SK-N-MC (cell line): Measurements from ENCODE around the gene MGAM2.
"Not testable (repeated sequence)": the region's sequence is repeated elsewhere in the genome, so short reads cannot be mapped to it uniquely, and the experiment has no call there.

ENCODE experiments used
- DNase-seq: peaks from one replicate; pipeline ENCODE4 v3.0.0-alpha.2; 2011; ENCODE audit warnings: low read depth, low spot score
- H3K27ac ChIP-seq: fragments of 200-600 bp; sonication (generic); 2 replicates; pipeline ENCODE4 v1.5.1; 2016; ENCODE audit warnings: mixed run types
- H3K36me3 ChIP-seq: fragments of 200-600 bp; sonication (generic); 2 replicates; pipeline ENCODE4 v1.6.1; 2017; ENCODE audit warnings: antibody characterized with exemption, low read length, mixed read lengths; ENCODE audit not compliant: insufficient read depth
- H3K4me3 ChIP-seq: fragments of 200-600 bp; sonication (generic); 2 replicates; pipeline ENCODE4 v1.5.1; 2016
- H3K9ac ChIP-seq: fragments of 200-600 bp; sonication (generic); 2 replicates; pipeline ENCODE4 v1.8.0; 2017; ENCODE audit warnings: mixed run types, mixed read lengths; ENCODE audit not compliant: insufficient read length
- H3K9me3 ChIP-seq: fragments of 200-600 bp; sonication (generic); 2 replicates; pipeline ENCODE4 v1.6.1; 2017; ENCODE audit warnings: low read depth, mild to moderate bottlenecking, antibody characterized with exemption, low read length, moderate library complexity, mixed read lengths
- EZH2 ChIP-seq: fragments of 200-600 bp; sonication (generic); IDR thresholded peaks from one replicate; pipeline ENCODE4 v1.6.1; 2017; ENCODE audit warnings: antibody characterized with exemption
- FOXP2 ChIP-seq: optimal IDR thresholded peaks from 2 replicates; pipeline ENCODE3; 2011; ENCODE audit warnings: mild to moderate bottlenecking, moderate library complexity; ENCODE audit not compliant: insufficient read depth; ENCODE audit errors: extremely low read length, control extremely low read depth
- POLR2AphosphoS5 ChIP-seq: IDR thresholded peaks from 2 replicates; pipeline ENCODE4 v1.6.1; 2012; ENCODE audit warnings: mild to moderate bottlenecking, low read depth, low read length, borderline replicate concordance

MGAM2 gene

GRCh38 chr7:142094861-142095260 lies 16.7 kb upstream of the MGAM2 start:
- H3K36me3 ChIP-seq = no peaks in the 10 kb centered on the region
- no peaks in the 10 kb centered on the region for H3K9me3 ChIP-seq
- no peak overlapping the region for H3K4me3 ChIP-seq
- no peak overlapping the region for H3K27ac ChIP-seq
- no peak overlapping the region for H3K9ac ChIP-seq
- TF ChIP-seq EZH2 (no peak), POLR2AphosphoS5 (no peak), FOXP2 (no peak)
- no peak for DNase-seq

- no peak for TF ChIP-seq POLR2AphosphoS5
- no peak for DNase-seq
- Histone ChIP-seq H3K9ac (no peak overlapping the region), H3K4me3 (no peak overlapping the region), H3K9me3 (no peaks in the 10 kb centered on the region), H3K27ac (no peak overlapping the region), H3K36me3 (no peaks in the 10 kb centered on the region)
Observed at GRCh38 chr7:142097571-142097970, 13.9 kb upstream of the MGAM2 start.

- Histone ChIP-seq H3K9me3 (no peaks in the 10 kb centered on the region), H3K9ac (no peak overlapping the region), H3K4me3 (no peak overlapping the region), H3K36me3 (no peaks in the 10 kb centered on the region), H3K27ac (no peak overlapping the region)
- TF ChIP-seq POLR2AphosphoS5 (no peak), EZH2 (no peak), FOXP2 (no peak)
- no peak for DNase-seq
Observed at GRCh38 chr7:142098004-142098403, 13.5 kb upstream of the MGAM2 start.

GRCh38 chr7:142099347-142099746 lies 12.2 kb upstream of the MGAM2 start:
- H3K4me3 ChIP-seq, H3K9me3 ChIP-seq, H3K27ac ChIP-seq, H3K9ac ChIP-seq, H3K36me3 ChIP-seq, DNase-seq: not testable (repeated sequence)

GRCh38 chr7:142100634-142101033 lies 10.9 kb upstream of the MGAM2 start:
- no peak overlapping the region for H3K9ac ChIP-seq
- DNase-seq = no peak
- no peak overlapping the region for H3K4me3 ChIP-seq
- TF ChIP-seq POLR2AphosphoS5 = no peak
- no peak for TF ChIP-seq FOXP2
- TF ChIP-seq EZH2 = no peak
- H3K27ac ChIP-seq = no peak overlapping the region
- no peaks in the 10 kb centered on the region for H3K36me3 ChIP-seq
- H3K9me3 ChIP-seq = no peaks in the 10 kb centered on the region

- H3K36me3 ChIP-seq, H3K9ac ChIP-seq, H3K27ac ChIP-seq, DNase-seq, H3K4me3 ChIP-seq, H3K9me3 ChIP-seq: not testable (repeated sequence)
Observed at GRCh38 chr7:142101794-142102193, 9.7 kb upstream of the MGAM2 start.

GRCh38 chr7:142104550-142105527 lies 6.7 kb upstream of the MGAM2 start:
- DNase-seq = no peak
- H3K9ac ChIP-seq = no peak overlapping the region
- no peaks in the 10 kb centered on the region for H3K36me3 ChIP-seq
- H3K4me3 ChIP-seq = no peak overlapping the region
- no peak for TF ChIP-seq FOXP2
- no peaks in the 10 kb centered on the region for H3K9me3 ChIP-seq
- H3K27ac ChIP-seq = no peak overlapping the region

- Histone ChIP-seq H3K9ac (no peak overlapping the region), H3K27ac (no peak overlapping the region), H3K9me3 (no peaks in the 10 kb centered on the region), H3K4me3 (no peak overlapping the region), H3K36me3 (no peaks in the 10 kb centered on the region)
- TF ChIP-seq EZH2 = no peak
- TF ChIP-seq POLR2AphosphoS5 = no peak
- TF ChIP-seq FOXP2 = no peak
- DNase-seq = no peak
Observed at GRCh38 chr7:142108728-142109505, 2.6 kb upstream of the MGAM2 start.

GRCh38 chr7:142110098-142110497 lies 1.4 kb upstream of the MGAM2 start:
- no peak overlapping the region for H3K9ac ChIP-seq
- no peak overlapping the region for H3K27ac ChIP-seq
- H3K36me3 ChIP-seq = no peaks in the 10 kb centered on the region
- H3K4me3 ChIP-seq = no peak overlapping the region
- no peaks in the 10 kb centered on the region for H3K9me3 ChIP-seq
- TF ChIP-seq POLR2AphosphoS5 (no peak), EZH2 (no peak), FOXP2 (no peak)
- no peak for DNase-seq
